Neuronal stem cell (in vitro differentiated cells): ENCODE data around the gene PLGLB2. TPM values are rescaled to one million over a fixed set of nuclear protein-coding genes. Genes with fewer than 3 reads are reported as not detected.
"Not testable (repeated sequence)": the region's sequence is repeated elsewhere in the genome, so short reads cannot be mapped to it uniquely, and the experiment has no call there.

Source experiments
- DNase-seq: peaks from one replicate; pipeline ENCODE4 v3.0.0-alpha.2; 2013; ENCODE audit warnings: low spot score
- H2AFZ ChIP-seq: one replicate; pipeline ENCODE4 v1.6.1; 2013; ENCODE audit warnings: mild to moderate bottlenecking, low read length, inconsistent platforms
- H2AK5ac ChIP-seq: 2 replicates; pipeline ENCODE4 v1.6.1; 2013; ENCODE audit warnings: low read depth, mild to moderate bottlenecking, inconsistent platforms, low read length, moderate library complexity, mixed read lengths
- H2BK120ac ChIP-seq: 2 replicates; pipeline ENCODE4 v1.6.1; 2013; ENCODE audit warnings: low read depth, mild to moderate bottlenecking, inconsistent platforms, low read length, moderate library complexity, mixed read lengths
- H2BK12ac ChIP-seq: one replicate; pipeline ENCODE4 v1.6.1; 2013; ENCODE audit warnings: low read length, inconsistent platforms
- H2BK15ac ChIP-seq: 2 replicates; pipeline ENCODE4 v1.6.1; 2013; ENCODE audit warnings: mild to moderate bottlenecking, low read length, inconsistent platforms, mixed read lengths
- H2BK5ac ChIP-seq: one replicate; pipeline ENCODE4 v1.6.1; 2013; ENCODE audit warnings: inconsistent platforms, mild to moderate bottlenecking, low read length, moderate library complexity
- H3K14ac ChIP-seq: one replicate; pipeline ENCODE4 v1.6.1; 2013; ENCODE audit warnings: low read length, inconsistent platforms
- H3K18ac ChIP-seq: 2 replicates; pipeline ENCODE4 v1.6.1; 2013; ENCODE audit warnings: low read length, inconsistent platforms
- H3K23ac ChIP-seq: 2 replicates; pipeline ENCODE4 v1.6.1; 2013; ENCODE audit warnings: low read depth, mild to moderate bottlenecking, mixed read lengths, low read length, inconsistent platforms; ENCODE audit not compliant: poor library complexity
- H3K27ac ChIP-seq: replicated peaks from 3 replicates; pipeline ENCODE4 v1.5.1; 2013; ENCODE audit warnings: low read length, inconsistent platforms
- H3K27me3 ChIP-seq, 3 experiments: 2 replicates each; pipeline ENCODE4 v1.6.1; 2013; ENCODE audit warnings: low read length in 3 of 3, mild to moderate bottlenecking in 2 of 3, inconsistent platforms in 1 of 3, low read depth in 1 of 3, mixed read lengths in 1 of 3, moderate library complexity in 1 of 3; ENCODE audit not compliant: control insufficient read depth in 3 of 3, insufficient read depth in 3 of 3
- H3K36me3 ChIP-seq, 2 donors: replicated peaks in 1 of 2; 2 replicates each; pipeline ENCODE4 v1.6.1; 2013; ENCODE audit warnings: low read length in 2 of 2; ENCODE audit not compliant: control insufficient read depth in 2 of 2, insufficient read depth in 2 of 2
- H3K4ac ChIP-seq: 2 replicates; pipeline ENCODE4 v1.6.1; 2013; ENCODE audit warnings: inconsistent platforms, mild to moderate bottlenecking, low read length, moderate library complexity
- H3K4me1 ChIP-seq, 2 donors: 1 replicate in 1 of 2; 2 replicates in 1 of 2; pipeline ENCODE4 v1.6.1; 2013; ENCODE audit warnings: low read length in 2 of 2, low read depth in 1 of 2; ENCODE audit not compliant: control insufficient read depth in 2 of 2, insufficient read depth in 1 of 2
- H3K4me2 ChIP-seq: one replicate; pipeline ENCODE4 v1.6.1; 2013; ENCODE audit warnings: mild to moderate bottlenecking, low read length, inconsistent platforms; ENCODE audit not compliant: insufficient read depth, poor library complexity, severe bottlenecking
- H3K4me3 ChIP-seq, 2 donors: 2 replicates each; pipeline ENCODE4 v1.5.1; 2013; ENCODE audit warnings: low read length in 2 of 2, mild to moderate bottlenecking in 2 of 2, inconsistent platforms in 1 of 2, moderate library complexity in 1 of 2
- H3K79me1 ChIP-seq: one replicate; pipeline ENCODE4 v1.6.1; 2013; ENCODE audit warnings: low read depth, mild to moderate bottlenecking, inconsistent platforms, low read length, moderate library complexity
- H3K9ac ChIP-seq: one replicate; pipeline ENCODE4 v1.6.1; 2013; ENCODE audit warnings: mild to moderate bottlenecking, low read depth, low read length, inconsistent platforms; ENCODE audit not compliant: poor library complexity
- H3K9me3 ChIP-seq, 2 donors: replicated peaks in 1 of 2; 2 replicates each; pipeline versions ENCODE3 to v1.6.1; 2013; ENCODE audit warnings: low read length in 2 of 2, mild to moderate bottlenecking in 2 of 2, inconsistent platforms in 1 of 2, low read depth in 1 of 2, mixed read lengths in 1 of 2, moderate library complexity in 1 of 2; ENCODE audit not compliant: control insufficient read depth in 2 of 2, insufficient read depth in 1 of 2
- H4K8ac ChIP-seq: one replicate; pipeline ENCODE4 v1.6.1; 2013; ENCODE audit warnings: low read depth, mild to moderate bottlenecking, inconsistent platforms, low read length, moderate library complexity
- H4K91ac ChIP-seq: one replicate; pipeline ENCODE4 v1.6.1; 2013; ENCODE audit warnings: low read length, low read depth, mild to moderate bottlenecking, inconsistent platforms; ENCODE audit not compliant: poor library complexity
- WGBS, 2 donors: extraction: QIAGEN DNeasy Blood & Tissue Kit; methylation state at CpG; one replicate each; pipeline ENCODE4 v1.1.7; 2013; ENCODE audit warnings: missing lambda C conversion rate in 2 of 2, mixed read lengths in 1 of 2; ENCODE audit not compliant: insufficient read length in 2 of 2, insufficient replicate concordance in 1 of 2; ENCODE audit errors: extremely low coverage in 2 of 2; 5-methylcytosine and 5-hydroxymethylcytosine counted together
- polyA plus RNA-seq, 2 experiments: library from polyadenylated mRNA; stranded (reverse); fragments of 200-250 nt; gene quantifications; one replicate each; pipeline ENCODE4 v1.2.3, GENCODE V29; 2013

Gene PLGLB2
- polyA plus RNA-seq (2013, experiment 1 of 2), result 0.61 TPM
- polyA plus RNA-seq (2013, experiment 2 of 2), result 0.42 TPM

DNA sequence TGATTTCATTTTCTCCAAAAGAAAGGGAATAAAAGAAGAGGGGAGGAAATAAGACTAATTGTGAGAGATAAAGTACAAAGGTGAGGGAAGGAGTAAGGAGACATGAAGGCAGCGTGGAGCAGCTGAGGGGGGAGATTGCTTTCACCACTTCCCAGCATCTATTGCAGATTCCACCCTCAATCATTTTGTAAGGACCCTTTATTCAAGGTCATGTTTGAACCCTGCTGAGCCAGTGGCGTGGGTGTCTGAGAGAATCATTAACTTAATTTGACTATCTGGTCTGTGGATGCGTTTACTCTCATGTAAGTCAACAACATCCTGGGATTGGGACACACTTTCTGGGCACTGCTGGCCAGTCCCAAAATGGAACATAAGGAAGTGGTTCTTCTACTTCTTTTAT, at the start of gene PLGLB2:
PLGLB2 (plus strand) TSS at position 297 of the 400 bp plus-strand sequence; CDS start at position 364, 67 bp downstream.
- not testable (repeated sequence) for H2BK12ac ChIP-seq, H3K23ac ChIP-seq, H3K4me2 ChIP-seq, H3K4ac ChIP-seq, H3K14ac ChIP-seq, H3K9ac ChIP-seq, H2AK5ac ChIP-seq, H2AFZ ChIP-seq, H3K27ac ChIP-seq, H3K27me3 ChIP-seq, H2BK120ac ChIP-seq, H2BK5ac ChIP-seq, H3K4me3 ChIP-seq, H3K9me3 ChIP-seq, H3K36me3 ChIP-seq, H2BK15ac ChIP-seq, DNase-seq, H3K18ac ChIP-seq, H3K79me1 ChIP-seq, H4K91ac ChIP-seq, H4K8ac ChIP-seq, H3K4me1 ChIP-seq
- no CpG with 5 or more reads among the region's 3 CpGs for WGBS, 2 donors

DNA sequence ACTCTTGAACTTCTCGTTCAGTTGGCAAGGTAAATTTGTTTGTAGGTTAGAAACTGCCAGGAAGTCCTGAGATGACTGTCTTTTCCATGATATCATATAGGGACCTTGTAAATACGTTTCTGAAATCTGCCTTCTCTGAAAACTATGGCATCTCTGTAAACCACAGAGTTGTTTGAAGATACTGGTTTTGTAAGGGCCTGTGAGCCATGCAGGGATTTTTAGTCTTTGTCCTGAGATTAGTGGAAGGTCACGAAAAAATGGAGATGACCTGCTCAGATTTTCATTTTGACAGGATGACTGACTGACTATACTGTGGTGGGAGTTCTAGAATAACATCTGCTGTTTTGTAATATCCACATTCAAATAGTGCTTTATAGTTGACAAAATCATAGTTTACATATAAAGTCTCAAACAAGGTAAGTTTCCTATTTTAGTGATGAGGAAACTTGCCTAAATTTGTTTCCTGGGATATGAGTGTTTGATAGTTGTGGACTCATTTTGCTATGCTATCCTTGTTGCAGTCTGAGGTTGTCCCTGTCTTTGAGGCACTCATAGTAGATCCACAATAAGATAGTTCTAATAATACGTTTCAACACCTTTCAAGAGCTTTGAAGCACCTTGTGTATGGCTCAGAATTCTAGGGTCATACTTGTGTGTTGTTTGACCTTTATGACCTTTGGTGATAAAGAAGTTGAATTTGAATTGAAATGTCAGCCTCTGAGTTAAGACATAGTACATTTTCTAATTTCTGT, 43.1 kb upstream of the PLGLB2 start:
- not testable (repeated sequence) for H3K27ac ChIP-seq, DNase-seq, H2BK12ac ChIP-seq, H3K4me2 ChIP-seq, H2AK5ac ChIP-seq, H3K36me3 ChIP-seq, H3K27me3 ChIP-seq, H3K4me1 ChIP-seq, H3K9ac ChIP-seq, H4K91ac ChIP-seq, H3K4me3 ChIP-seq, H2BK5ac ChIP-seq, H3K18ac ChIP-seq, H3K23ac ChIP-seq, H3K9me3 ChIP-seq, H4K8ac ChIP-seq, H2BK15ac ChIP-seq, H3K4ac ChIP-seq, H3K79me1 ChIP-seq, H2AFZ ChIP-seq, H2BK120ac ChIP-seq, H3K14ac ChIP-seq
- WGBS, 2 donors, result no CpG with 5 or more reads among the region's 4 CpGs

GRCh38 chr2:87708368-87708767, 39.5 kb upstream of the PLGLB2 start:
- H3K4me1 ChIP-seq, H3K9me3 ChIP-seq, H3K23ac ChIP-seq, H3K14ac ChIP-seq, H3K27ac ChIP-seq, H3K4ac ChIP-seq, H2BK15ac ChIP-seq, H2BK5ac ChIP-seq, H4K91ac ChIP-seq, H2AFZ ChIP-seq, H3K18ac ChIP-seq, DNase-seq, H2BK12ac ChIP-seq, H3K36me3 ChIP-seq, H3K27me3 ChIP-seq, H4K8ac ChIP-seq, H2AK5ac ChIP-seq, H3K4me3 ChIP-seq, H3K79me1 ChIP-seq, H2BK120ac ChIP-seq, H3K4me2 ChIP-seq, H3K9ac ChIP-seq: not testable (repeated sequence)
- no CpG with 5 or more reads among the region's 2 CpGs for WGBS, 2 donors

GRCh38 chr2:87727940-87728599, 19.8 kb upstream of the PLGLB2 start:
- H4K8ac ChIP-seq, H3K4ac ChIP-seq, H4K91ac ChIP-seq, H3K27me3 ChIP-seq, H2BK120ac ChIP-seq, H3K9me3 ChIP-seq, H2AK5ac ChIP-seq, H3K4me3 ChIP-seq, H2BK5ac ChIP-seq, H2BK12ac ChIP-seq, H3K9ac ChIP-seq, H3K27ac ChIP-seq, H3K18ac ChIP-seq, H2BK15ac ChIP-seq, H3K79me1 ChIP-seq, DNase-seq, H3K23ac ChIP-seq, H2AFZ ChIP-seq, H3K36me3 ChIP-seq, H3K4me1 ChIP-seq, H3K14ac ChIP-seq, H3K4me2 ChIP-seq: not testable (repeated sequence)
- WGBS, 2 donors, result no CpG with 5 or more reads among the region's 8 CpGs
